Gastrocnemius medialis (tissue), 4 donors: ENCODE results near the gene ADTRP. TPM values are rescaled to one million over a fixed set of nuclear protein-coding genes. Genes with fewer than 3 reads are reported as not detected.

Experiments used
- ATAC-seq, 2 donors: fragments of 150-250 bp; one replicate each; pipeline ENCODE4 v1.9.1; 2016
- DNase-seq, 2 donors: peaks; one replicate each; pipeline ENCODE4 v3.0.0-alpha.2; 2019
- H3K27ac ChIP-seq, 4 donors: fragments of 200-600 bp; sonication (generic); 1 replicate in 1 of 4; 2 replicates in 3 of 4; pipeline ENCODE4 v1.5.1; 2016 to 2018; ENCODE audit warnings: mild to moderate bottlenecking in 2 of 4, moderate library complexity in 1 of 4
- H3K27me3 ChIP-seq, 3 donors: fragments of 200-600 bp; sonication (generic) in 2 of 3; 1 replicate in 1 of 3; 2 replicates in 2 of 3; pipeline versions ENCODE4 v1.5.1 to v1.6.0; 2016 to 2019; ENCODE audit warnings: mild to moderate bottlenecking in 1 of 3, moderate library complexity in 1 of 3
- H3K36me3 ChIP-seq, 2 donors: fragments of 200-600 bp; sonication (generic) in 1 of 2; one replicate each; pipeline ENCODE4 v1.5.1; 2017 to 2018
- H3K4me1 ChIP-seq, 2 donors: fragments of 200-600 bp; sonication (generic) in 1 of 2; one replicate each; pipeline ENCODE4 v1.5.1; 2016 to 2017; ENCODE audit warnings: mild to moderate bottlenecking in 2 of 2
- H3K4me3 ChIP-seq, 4 donors: fragments of 200-600 bp; sonication (generic) in 3 of 4; 1 replicate in 1 of 4; 2 replicates in 3 of 4; pipeline ENCODE4 v1.5.1; 2016 to 2019; ENCODE audit warnings: mild to moderate bottlenecking in 2 of 4
- H3K9me3 ChIP-seq, 3 donors: fragments of 200-600 bp; sonication (generic) in 2 of 3; 1 replicate in 1 of 3; 2 replicates in 2 of 3; pipeline ENCODE4 v1.5.1; 2016 to 2019
- POLR2A ChIP-seq, 2 donors: fragments of 450-650 bp; IDR thresholded peaks; one replicate each; pipeline ENCODE4 v1.6.1; 2017; ENCODE audit warnings: antibody characterized with exemption in 2 of 2, mild to moderate bottlenecking in 2 of 2, moderate library complexity in 2 of 2
- in situ Hi-C, 4 donors: fragments of 200-750 bp; cut with MboI; loops; one replicate each; pipeline versions ENCODE4 v1.15.0 to v1.8.0; 2017; ENCODE audit warnings: low sequenced_read_pairs in 4 of 4
- intact Hi-C: fragments of 100-400 bp; cut with DNase I; formaldehyde crosslinking; loops from one replicate; pipeline ENCODE4 v1.15.1; 2023; ENCODE audit warnings: low total_unique reads
- total RNA-seq, 4 donors: library from RNA; depleted of rRNA; stranded (reverse); fragments of >200 nt; gene quantifications; one replicate each; pipeline versions ENCODE4 v1.1.0 to v1.2.3, GENCODE V29; 2016
- TF ChIP-seq, protein P1 (sequence below), 5 experiments: fragments of 450-650 bp in 3 of 5; fragments of 200-600 bp in 2 of 5; sonication (generic) in 2 of 5; IDR thresholded peaks in 4 of 5; conservative IDR thresholded peaks in 1 of 5; 1 replicate in 4 of 5; 2 replicates in 1 of 5; pipeline ENCODE4 v1.5.1; 2016 to 2019; ENCODE audit warnings: antibody characterized with exemption in 5 of 5, mild to moderate bottlenecking in 3 of 5, moderate library complexity in 3 of 5

Gene ADTRP
- total RNA-seq, 4 donors from 2014 or later = 0.31 to 0.73 TPM; not detected in 2

DNA sequence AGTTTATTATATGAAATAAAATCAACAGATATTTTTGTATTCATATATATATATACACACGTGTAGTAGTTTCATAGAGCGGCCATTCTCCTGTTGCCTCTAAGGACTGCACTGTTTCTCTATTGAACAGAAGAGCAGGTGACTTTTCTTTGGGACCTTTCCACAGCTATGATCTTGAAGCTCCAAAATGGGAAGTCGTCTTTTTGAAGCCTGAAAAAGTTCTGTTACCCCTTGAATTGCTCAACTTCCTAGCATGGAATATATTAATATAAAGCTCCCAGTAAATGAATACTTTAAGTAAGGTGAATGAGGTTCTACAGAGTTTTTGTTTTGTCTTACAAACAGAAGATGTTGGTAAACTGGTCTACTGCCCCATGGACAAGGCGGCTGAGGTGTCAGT, 42.2 kb upstream of the ADTRP start:
- intact Hi-C loops = no loop called here
- in situ Hi-C loops = no loop called here
- Histone ChIP-seq H3K36me3 (no peaks in the 10 kb centered on the region), H3K27me3 (no peaks in the 10 kb centered on the region), H3K27ac (no peak overlapping the region), H3K4me3 (no peak overlapping the region), H3K9me3 (no peaks in the 10 kb centered on the region), H3K4me1 (no peaks in the 10 kb centered on the region)
- TF ChIP-seq POLR2A (IDR thresholded peaks at IDR 0.05) = no peak
- TF ChIP-seq, protein P1, sequence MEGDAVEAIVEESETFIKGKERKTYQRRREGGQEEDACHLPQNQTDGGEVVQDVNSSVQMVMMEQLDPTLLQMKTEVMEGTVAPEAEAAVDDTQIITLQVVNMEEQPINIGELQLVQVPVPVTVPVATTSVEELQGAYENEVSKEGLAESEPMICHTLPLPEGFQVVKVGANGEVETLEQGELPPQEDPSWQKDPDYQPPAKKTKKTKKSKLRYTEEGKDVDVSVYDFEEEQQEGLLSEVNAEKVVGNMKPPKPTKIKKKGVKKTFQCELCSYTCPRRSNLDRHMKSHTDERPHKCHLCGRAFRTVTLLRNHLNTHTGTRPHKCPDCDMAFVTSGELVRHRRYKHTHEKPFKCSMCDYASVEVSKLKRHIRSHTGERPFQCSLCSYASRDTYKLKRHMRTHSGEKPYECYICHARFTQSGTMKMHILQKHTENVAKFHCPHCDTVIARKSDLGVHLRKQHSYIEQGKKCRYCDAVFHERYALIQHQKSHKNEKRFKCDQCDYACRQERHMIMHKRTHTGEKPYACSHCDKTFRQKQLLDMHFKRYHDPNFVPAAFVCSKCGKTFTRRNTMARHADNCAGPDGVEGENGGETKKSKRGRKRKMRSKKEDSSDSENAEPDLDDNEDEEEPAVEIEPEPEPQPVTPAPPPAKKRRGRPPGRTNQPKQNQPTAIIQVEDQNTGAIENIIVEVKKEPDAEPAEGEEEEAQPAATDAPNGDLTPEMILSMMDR (IDR thresholded peaks at IDR 0.05 in 4 of 5, conservative IDR thresholded peaks at IDR 0.05 in 1 of 5) = no peak
- ATAC-seq (no peak), DNase-seq (no peak)

DNA sequence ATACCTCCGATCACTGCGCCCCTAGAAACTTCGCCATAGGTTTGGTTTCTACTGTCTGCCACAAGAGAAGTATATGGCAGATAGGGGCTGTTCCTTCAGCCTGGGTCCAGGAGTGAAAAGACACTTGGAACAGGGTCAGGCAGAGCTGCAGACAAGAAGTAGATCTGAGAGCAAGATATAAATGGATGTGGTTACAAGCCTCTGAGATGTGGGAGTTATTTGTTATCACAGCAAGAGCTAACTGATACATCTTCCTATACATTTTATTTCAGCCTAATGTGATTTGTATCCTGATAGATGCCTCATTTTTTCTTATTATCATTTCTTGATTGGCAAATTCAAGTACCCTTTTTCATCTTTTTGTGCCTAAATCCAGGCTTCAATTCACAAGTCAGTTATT, 40.9 kb upstream of the ADTRP start:
- intact Hi-C loops (no loop called here), in situ Hi-C loops (no loop called here)
- no peak for TF ChIP-seq POLR2A (IDR thresholded peaks at IDR 0.05)
- TF ChIP-seq, protein P1 (IDR thresholded peaks at IDR 0.05 in 4 of 5, conservative IDR thresholded peaks at IDR 0.05 in 1 of 5) = no peak
- H3K36me3 ChIP-seq = no peaks in the 10 kb centered on the region
- no peak overlapping the region for H3K4me3 ChIP-seq
- no peak for DNase-seq
- H3K27ac ChIP-seq = no peak overlapping the region
- H3K27me3 ChIP-seq = no peaks in the 10 kb centered on the region
- ATAC-seq = no peak
- no peaks in the 10 kb centered on the region for H3K9me3 ChIP-seq
- H3K4me1 ChIP-seq = no peaks in the 10 kb centered on the region

GRCh38 chr6:11815231-11815630, 36.6 kb upstream of the ADTRP start:
- ATAC-seq (no peak), DNase-seq (no peak)
- in situ Hi-C loops (no loop called here), intact Hi-C loops (no loop called here)
- Histone ChIP-seq H3K4me1 (no peaks in the 10 kb centered on the region), H3K9me3 (no peaks in the 10 kb centered on the region), H3K4me3 (no peak overlapping the region), H3K36me3 (no peaks in the 10 kb centered on the region), H3K27me3 (no peaks in the 10 kb centered on the region), H3K27ac (no peak overlapping the region)
- TF ChIP-seq, protein P1 (IDR thresholded peaks at IDR 0.05 in 4 of 5, conservative IDR thresholded peaks at IDR 0.05 in 1 of 5) = no peak
- TF ChIP-seq POLR2A (IDR thresholded peaks at IDR 0.05) = no peak

- no peak for ATAC-seq
Measured at GRCh38 chr6:11814819-11815218, 36.2 kb upstream of the ADTRP start.

DNA sequence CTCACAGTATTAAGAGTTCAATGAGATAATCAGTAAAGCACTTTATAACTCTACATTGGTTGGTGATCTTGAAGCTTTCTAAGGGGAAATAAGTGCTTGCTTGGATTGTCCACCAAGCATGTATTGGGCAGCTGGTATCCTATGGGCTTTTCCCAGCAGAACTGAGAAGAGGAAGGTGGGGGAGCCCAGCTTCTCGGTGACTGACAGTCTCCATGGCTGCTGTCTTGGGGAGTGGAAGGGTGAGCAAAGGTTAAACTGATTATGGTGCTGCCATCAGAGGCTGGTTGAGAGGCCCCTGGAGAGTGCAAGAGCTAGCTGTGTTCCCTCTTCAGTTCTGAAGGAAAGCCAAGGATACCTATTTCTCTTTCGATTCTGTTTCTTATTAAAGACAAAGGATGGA, 35.5 kb upstream of the ADTRP start:
- H3K27me3 ChIP-seq = no peaks in the 10 kb centered on the region
- no peak for ATAC-seq
- intact Hi-C loops = no loop called here
- DNase-seq = no peak
- in situ Hi-C loops = no loop called here
- H3K9me3 ChIP-seq = no peaks in the 10 kb centered on the region
- H3K4me1 ChIP-seq = no peaks in the 10 kb centered on the region
- no peak overlapping the region for H3K4me3 ChIP-seq
- H3K36me3 ChIP-seq = no peaks in the 10 kb centered on the region
- no peak for TF ChIP-seq POLR2A (IDR thresholded peaks at IDR 0.05)
- TF ChIP-seq, protein P1 (IDR thresholded peaks at IDR 0.05 in 4 of 5, conservative IDR thresholded peaks at IDR 0.05 in 1 of 5) = no peak
- no peak overlapping the region for H3K27ac ChIP-seq

More at GRCh38 chr6:11814819-11815218, 36.2 kb upstream of the ADTRP start:
- H3K36me3 ChIP-seq = no peaks in the 10 kb centered on the region
- H3K9me3 ChIP-seq = no peaks in the 10 kb centered on the region
- DNase-seq = no peak
- no peak for TF ChIP-seq POLR2A (IDR thresholded peaks at IDR 0.05)
- TF ChIP-seq, protein P1 (IDR thresholded peaks at IDR 0.05 in 4 of 5, conservative IDR thresholded peaks at IDR 0.05 in 1 of 5) = no peak
- no peak overlapping the region for H3K27ac ChIP-seq
- H3K4me1 ChIP-seq = no peaks in the 10 kb centered on the region
- intact Hi-C loops = no loop called here
- H3K4me3 ChIP-seq = no peak overlapping the region
- no peaks in the 10 kb centered on the region for H3K27me3 ChIP-seq
- in situ Hi-C loops = no loop called here
